ENCODE results near the gene PLCXD3. TPM values are rescaled to one million over a fixed set of nuclear protein-coding genes. Genes with fewer than 3 reads are reported as not detected.

Gene PLCXD3
- total and polyA plus RNA-seq, 2 of the 4 experiments (the other 2 are of a cell fraction) = under 0.01 to 0.02 TPM

- ChIA-PET CTCF (no interaction called here), POLR2A (ENCODE audit: unreplicated experiment) (no interaction called here)
- DNase-seq = no peak
- no peak overlapping the region for H4K5ac ChIP-seq (ENCODE audit: low read depth, low read length)
- no peak overlapping the region for H3K9ac ChIP-seq (ENCODE audit: low read depth, low read length)
- H3K9me3 ChIP-seq (ENCODE audit: control insufficient read depth, insufficient read depth, low read length) = no peaks in the 10 kb centered on the region
- H2BK20ac ChIP-seq (ENCODE audit: low read depth, low read length) = no peak overlapping the region
- H3K23ac ChIP-seq (ENCODE audit: low read depth, low read length) = no peak overlapping the region
- H3K4me1 ChIP-seq (ENCODE audit: control insufficient read depth, insufficient read depth, low read length) = no peaks in the 10 kb centered on the region
- no peak overlapping the region; the same call in 1 of the 2 replicates for H3K18ac ChIP-seq (ENCODE audit: low read depth, low read length)
- BruUV-seq (replicated peaks) = no TSS peak
- no peak overlapping the region for H2BK15ac ChIP-seq (ENCODE audit: low read depth, low read length)
- no peak overlapping the region for H4K8ac ChIP-seq (ENCODE audit: low read depth in 2 of 2, low read length in 2 of 2)
- no peak overlapping the region for H3K4me2 ChIP-seq (ENCODE audit: low read depth, low read length)
- in situ Hi-C loops (cut with MboI; ENCODE audit: low sequenced_read_pairs) = loop anchor here (10.0 kb wide), 1 partner anchor 440 kb away; the partner anchor contains the start of gene C7
- TF ChIP-seq ELK1 (IDR thresholded peaks at IDR 0.05; ENCODE audit: borderline replicate concordance, low read depth, low read length) = no peak
- TF ChIP-seq MAFK (IDR thresholded peaks at IDR 0.05; ENCODE audit: low read depth, low read length) = no peak
- TF ChIP-seq SMC3 (IDR thresholded peaks at IDR 0.05; ENCODE audit: low read depth, low read length) = no peak
- TF ChIP-seq FOS (IDR thresholded peaks at IDR 0.05; ENCODE audit: low read depth, low read length) = no peak
- TF ChIP-seq CHD1 (IDR thresholded peaks at IDR 0.05; ENCODE audit: low read depth, low read length) = no peak
- no peak for TF ChIP-seq RCOR1 (IDR thresholded peaks at IDR 0.05; ENCODE audit: insufficient replicate concordance, low read length)
- no peak for TF ChIP-seq MAZ (IDR thresholded peaks at IDR 0.05; ENCODE audit: borderline replicate concordance, low read depth, low read length)
- dilution Hi-C loops (cut with HindIII; ENCODE audit: low sequenced_read_pairs, unreplicated experiment) = no loop called here
- H2AK9ac ChIP-seq (replicated peaks; ENCODE audit: low read depth, low read length, poor library complexity) = no peak overlapping the region
- H2AK5ac ChIP-seq (ENCODE audit: low read depth, low read length) = no peak overlapping the region
- no peak overlapping the region for H2BK120ac ChIP-seq (ENCODE audit: low read depth, low read length)
- no peaks in the 10 kb centered on the region for H3K79me1 ChIP-seq (ENCODE audit: low read depth in 1 of 2, low read length in 2 of 2)
- no peak overlapping the region for H3K27ac ChIP-seq (ENCODE audit: insufficient read depth, low read length)
- no peaks in the 10 kb centered on the region for H3K36me3 ChIP-seq (ENCODE audit: control insufficient read depth, insufficient read depth, low read length)
- no peak overlapping the region for H3K4me3 ChIP-seq (ENCODE audit: insufficient read depth, low read depth, low read length)
- no peak overlapping the region for H2AFZ ChIP-seq (replicated peaks; ENCODE audit: low read length, poor library complexity)
- no peaks in the 10 kb centered on the region for H4K20me1 ChIP-seq (ENCODE audit: insufficient read depth, low read length)
- no peaks in the 10 kb centered on the region for H3K27me3 ChIP-seq (ENCODE audit: control insufficient read depth, insufficient read depth, low read length)
- no peak overlapping the region for H2BK5ac ChIP-seq (ENCODE audit: low read depth, low read length, poor library complexity, severe bottlenecking)
- H3K4ac ChIP-seq (ENCODE audit: low read depth, low read length) = no peak overlapping the region
- no peak overlapping the region for H3K56ac ChIP-seq (ENCODE audit: extremely low read depth, insufficient read depth, low read length)
- no peak overlapping the region for H3K14ac ChIP-seq (replicated peaks; ENCODE audit: low read depth, low read length)
- no peaks in the 10 kb centered on the region for H3K9me1 ChIP-seq (ENCODE audit: insufficient read depth, low read length)
- H4K91ac ChIP-seq (ENCODE audit: insufficient read depth, low read depth, low read length) = no peak overlapping the region
- WGBS, 2 experiments (ENCODE audit: extremely low coverage in 2 of 2, insufficient read length in 1 of 2) = no CpG with 5 or more reads among the region's 1 CpG
- intact Hi-C loops (cut with micrococcal nuclease) = no loop called here
- no peak for ATAC-seq (ENCODE audit: low read depth)
Measured at GRCh38 chr5:41345295-41345694, 165.1 kb downstream of the PLCXD3 start.

All from IMR-90 (cell line).